ENCODE measurements around the gene RUVBL2.

Gene RUVBL2

DNA sequence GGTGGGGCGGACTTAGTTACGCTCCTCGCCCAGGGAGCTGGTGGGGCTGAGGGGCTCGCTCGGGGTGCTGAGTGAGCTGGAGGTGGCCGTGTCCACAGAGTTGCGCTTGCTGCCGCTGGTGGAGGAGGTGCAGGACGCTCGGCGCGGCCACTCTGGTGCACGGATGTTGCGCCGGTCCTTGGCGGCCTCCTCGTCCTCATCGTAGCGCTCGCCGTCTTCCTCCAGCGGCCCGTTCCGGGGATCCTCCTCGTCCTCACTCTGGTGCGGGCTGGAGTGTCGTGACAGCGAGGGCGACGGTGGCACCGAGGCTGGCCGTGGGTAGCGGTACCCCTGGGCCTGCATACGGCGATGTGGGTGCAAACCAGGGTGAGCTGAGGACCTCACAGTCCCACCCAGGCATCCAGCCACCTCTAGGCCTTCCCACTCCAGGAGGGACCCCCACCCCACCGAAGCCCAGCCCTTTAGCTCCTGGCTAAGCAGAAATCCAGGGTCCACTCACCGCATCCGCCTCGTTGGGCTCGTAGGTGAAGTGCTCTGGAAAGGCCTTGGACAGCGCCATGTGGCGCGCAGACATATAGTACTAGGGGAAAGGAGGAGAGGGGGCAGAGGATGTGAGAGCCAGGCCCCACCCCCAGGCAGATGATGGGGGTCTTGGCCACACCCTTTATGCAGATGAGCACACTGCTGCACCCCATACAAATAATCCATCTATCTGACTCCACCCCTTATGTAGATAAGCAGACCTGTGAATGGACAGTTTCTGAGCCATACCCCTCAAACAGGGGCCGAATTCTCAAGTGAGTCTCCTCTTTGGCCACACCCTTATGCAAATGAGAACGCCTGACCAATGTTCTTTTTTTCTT is 24.2 kb upstream of the RUVBL2 start (continued):
- TF ChIP-seq ZNF521 (tag by site-specific recombination; IDR thresholded peaks at IDR 0.05) (no peak), ZNF654 (tag by site-specific recombination; IDR thresholded peaks at IDR 0.05; ENCODE audit: low read depth) (no peak)

DNA sequence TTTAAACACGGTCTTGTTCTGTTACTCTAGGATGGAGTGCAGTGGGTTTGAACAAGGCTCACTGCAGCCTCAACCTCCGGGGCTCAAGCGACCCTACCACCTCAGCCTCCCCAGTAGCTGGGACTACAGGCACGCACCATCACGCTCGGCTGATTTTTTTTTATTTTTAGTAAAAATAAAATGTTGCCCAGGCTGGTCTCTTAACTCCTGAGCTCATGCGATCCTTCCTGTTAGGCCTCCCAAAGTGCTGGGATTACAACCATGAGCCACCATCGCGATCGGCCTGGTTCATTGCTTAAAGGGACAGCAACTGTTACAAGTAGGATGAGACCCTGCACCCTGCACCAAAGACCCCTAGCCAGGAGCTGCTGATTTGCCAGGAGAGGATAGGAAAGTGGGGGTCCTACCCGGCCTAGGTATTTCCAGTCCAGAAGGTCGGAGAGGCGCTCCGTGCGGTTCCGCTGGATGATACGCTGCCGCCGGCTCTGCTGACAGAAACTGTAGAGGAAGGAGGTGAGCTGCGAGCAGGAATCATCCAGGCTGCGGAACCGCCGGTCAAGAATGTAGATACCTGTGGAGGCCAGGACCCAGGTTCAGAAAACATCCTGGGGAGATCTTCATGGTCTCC is 23.4 kb upstream of the RUVBL2 start:
- TF ChIP-seq MZF1 (tag by site-specific recombination; IDR thresholded peaks at IDR 0.05; ENCODE audit: borderline replicate concordance) (no peak), SP3 (tag by site-specific recombination; IDR thresholded peaks at IDR 0.05) (peak; percentile 11; the same call in 1 of the 2 replicates)
- H3K36me3 ChIP-seq (ENCODE audit: control insufficient read depth in 2 of 2, insufficient read depth in 1 of 2, low read length in 2 of 2), result peaks cover 20 to 67% of the 10 kb centered on the region in 2 experiments; a peak in 2 of 3 replicates

DNA sequence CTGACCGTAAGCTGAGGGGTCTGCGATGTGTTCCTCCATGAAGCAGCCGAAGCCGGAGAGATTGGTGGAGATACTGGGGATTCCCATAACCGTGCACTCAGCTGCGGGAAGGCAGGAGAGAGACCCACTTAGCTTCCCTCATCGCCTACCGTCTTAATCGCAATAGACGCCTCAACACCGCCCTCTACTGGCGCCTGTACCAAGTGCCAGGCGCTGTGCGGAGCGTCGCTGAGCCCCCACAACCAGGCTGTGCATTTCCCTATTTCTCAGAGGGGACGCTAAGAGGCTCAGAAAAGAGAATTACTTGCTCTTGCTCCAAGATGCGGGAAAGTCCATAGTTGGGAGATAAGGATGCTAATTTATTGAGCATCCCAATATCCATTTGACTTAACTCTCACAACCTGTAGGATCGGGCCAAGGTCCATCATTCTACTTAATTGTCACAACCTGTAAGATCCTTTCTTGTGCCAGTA is 22.7 kb upstream of the RUVBL2 start:
- no peak overlapping the region for H3K27ac ChIP-seq (ENCODE audit: extremely low read depth, low read depth, low read length)
- no peaks in the 10 kb centered on the region for H3K9me3 ChIP-seq (ENCODE audit: control insufficient read depth, insufficient read depth, low read depth, low read length)
- 0 out of 2 replicates have a peak, but pooled peaks cover 4% of the 10 kb centered on the region for H3K4me1 ChIP-seq (ENCODE audit: control insufficient read depth, insufficient read depth, low read length)
- H3K4me3 ChIP-seq (ENCODE audit: low read depth, low read length), result no peak overlapping the region
- H3K36me3 ChIP-seq (ENCODE audit: control insufficient read depth in 2 of 2, insufficient read depth in 1 of 2, low read length in 2 of 2), result peaks cover 20 to 66% of the 10 kb centered on the region in 2 experiments; a peak in 2 of 3 replicates
- ChIA-PET POLR2A (interaction anchor here (0.5 to 3.2 kb wide), 13 partner anchors 10 to 183 kb away, joined by 3 to 16 read pairs (median 5); partner anchors contain the start of genes DHDH, GYS1, NUCB1 and PPP1R15A), CTCF (interaction anchor here (0.6 to 5.5 kb wide), 56 partner anchors 7 to 432 kb away, joined by 3 to 63 read pairs (median 4); partner anchors contain the start of genes DHDH, GYS1, HSD17B14 and NUCB1)
- TF ChIP-seq KLF7 (tag by site-specific recombination; IDR thresholded peaks at IDR 0.05; ENCODE audit: borderline replicate concordance) (no peak), ZNF660 (tag by site-specific recombination; IDR thresholded peaks at IDR 0.05) (peak; percentile 62; the same call in 1 of the 2 replicates), ZNF426 (tag by site-specific recombination; IDR thresholded peaks at IDR 0.05) (no peak), INSM2 (tag by site-specific recombination; IDR thresholded peaks at IDR 0.05) (no peak), ZNF768 (tag by site-specific recombination; IDR thresholded peaks at IDR 0.05) (peak; percentile 85), ZNF629 (tag by site-specific recombination; IDR thresholded peaks at IDR 0.05) (no peak), SP7 (tag by site-specific recombination; IDR thresholded peaks at IDR 0.05) (no peak), ZNF623 (tag by site-specific recombination; IDR thresholded peaks at IDR 0.05) (no peak), ZSCAN30 (tag by site-specific recombination; IDR thresholded peaks at IDR 0.05) (no peak), ZNF2 (tag by site-specific recombination; IDR thresholded peaks at IDR 0.05) (0 out of 2 replicates have a peak, but pooled peaks have one; percentile 55), ZBTB17 (tag by site-specific recombination; IDR thresholded peaks at IDR 0.05) (peak; percentile 63; the same call in 1 of the 2 replicates)
- TF ChIP-seq, protein P1, sequence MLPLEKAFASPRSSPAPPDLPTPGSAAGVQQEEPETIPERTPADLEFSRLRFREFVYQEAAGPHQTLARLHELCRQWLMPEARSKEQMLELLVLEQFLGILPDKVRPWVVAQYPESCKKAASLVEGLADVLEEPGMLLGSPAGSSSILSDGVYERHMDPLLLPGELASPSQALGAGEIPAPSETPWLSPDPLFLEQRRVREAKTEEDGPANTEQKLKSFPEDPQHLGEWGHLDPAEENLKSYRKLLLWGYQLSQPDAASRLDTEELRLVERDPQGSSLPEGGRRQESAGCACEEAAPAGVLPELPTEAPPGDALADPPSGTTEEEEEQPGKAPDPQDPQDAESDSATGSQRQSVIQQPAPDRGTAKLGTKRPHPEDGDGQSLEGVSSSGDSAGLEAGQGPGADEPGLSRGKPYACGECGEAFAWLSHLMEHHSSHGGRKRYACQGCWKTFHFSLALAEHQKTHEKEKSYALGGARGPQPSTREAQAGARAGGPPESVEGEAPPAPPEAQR (tag by site-specific recombination; IDR thresholded peaks at IDR 0.05), result no peak
- TF ChIP-seq, protein P2, sequence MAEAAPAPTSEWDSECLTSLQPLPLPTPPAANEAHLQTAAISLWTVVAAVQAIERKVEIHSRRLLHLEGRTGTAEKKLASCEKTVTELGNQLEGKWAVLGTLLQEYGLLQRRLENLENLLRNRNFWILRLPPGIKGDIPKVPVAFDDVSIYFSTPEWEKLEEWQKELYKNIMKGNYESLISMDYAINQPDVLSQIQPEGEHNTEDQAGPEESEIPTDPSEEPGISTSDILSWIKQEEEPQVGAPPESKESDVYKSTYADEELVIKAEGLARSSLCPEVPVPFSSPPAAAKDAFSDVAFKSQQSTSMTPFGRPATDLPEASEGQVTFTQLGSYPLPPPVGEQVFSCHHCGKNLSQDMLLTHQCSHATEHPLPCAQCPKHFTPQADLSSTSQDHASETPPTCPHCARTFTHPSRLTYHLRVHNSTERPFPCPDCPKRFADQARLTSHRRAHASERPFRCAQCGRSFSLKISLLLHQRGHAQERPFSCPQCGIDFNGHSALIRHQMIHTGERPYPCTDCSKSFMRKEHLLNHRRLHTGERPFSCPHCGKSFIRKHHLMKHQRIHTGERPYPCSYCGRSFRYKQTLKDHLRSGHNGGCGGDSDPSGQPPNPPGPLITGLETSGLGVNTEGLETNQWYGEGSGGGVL (tag by site-specific recombination; IDR thresholded peaks at IDR 0.05), result no peak
- TF ChIP-seq, protein P3, sequence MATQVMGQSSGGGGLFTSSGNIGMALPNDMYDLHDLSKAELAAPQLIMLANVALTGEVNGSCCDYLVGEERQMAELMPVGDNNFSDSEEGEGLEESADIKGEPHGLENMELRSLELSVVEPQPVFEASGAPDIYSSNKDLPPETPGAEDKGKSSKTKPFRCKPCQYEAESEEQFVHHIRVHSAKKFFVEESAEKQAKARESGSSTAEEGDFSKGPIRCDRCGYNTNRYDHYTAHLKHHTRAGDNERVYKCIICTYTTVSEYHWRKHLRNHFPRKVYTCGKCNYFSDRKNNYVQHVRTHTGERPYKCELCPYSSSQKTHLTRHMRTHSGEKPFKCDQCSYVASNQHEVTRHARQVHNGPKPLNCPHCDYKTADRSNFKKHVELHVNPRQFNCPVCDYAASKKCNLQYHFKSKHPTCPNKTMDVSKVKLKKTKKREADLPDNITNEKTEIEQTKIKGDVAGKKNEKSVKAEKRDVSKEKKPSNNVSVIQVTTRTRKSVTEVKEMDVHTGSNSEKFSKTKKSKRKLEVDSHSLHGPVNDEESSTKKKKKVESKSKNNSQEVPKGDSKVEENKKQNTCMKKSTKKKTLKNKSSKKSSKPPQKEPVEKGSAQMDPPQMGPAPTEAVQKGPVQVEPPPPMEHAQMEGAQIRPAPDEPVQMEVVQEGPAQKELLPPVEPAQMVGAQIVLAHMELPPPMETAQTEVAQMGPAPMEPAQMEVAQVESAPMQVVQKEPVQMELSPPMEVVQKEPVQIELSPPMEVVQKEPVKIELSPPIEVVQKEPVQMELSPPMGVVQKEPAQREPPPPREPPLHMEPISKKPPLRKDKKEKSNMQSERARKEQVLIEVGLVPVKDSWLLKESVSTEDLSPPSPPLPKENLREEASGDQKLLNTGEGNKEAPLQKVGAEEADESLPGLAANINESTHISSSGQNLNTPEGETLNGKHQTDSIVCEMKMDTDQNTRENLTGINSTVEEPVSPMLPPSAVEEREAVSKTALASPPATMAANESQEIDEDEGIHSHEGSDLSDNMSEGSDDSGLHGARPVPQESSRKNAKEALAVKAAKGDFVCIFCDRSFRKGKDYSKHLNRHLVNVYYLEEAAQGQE (tag by site-specific recombination; IDR thresholded peaks at IDR 0.05), result no peak

More for the DNA sequence above, 23.4 kb upstream of the RUVBL2 start:
- ChIA-PET CTCF (interaction anchor here (0.6 to 5.5 kb wide), 56 partner anchors 8 to 432 kb away, joined by 3 to 63 read pairs (median 4); partner anchors contain the start of genes DHDH, GYS1, HSD17B14 and NUCB1), POLR2A (interaction anchor here (0.5 to 3.2 kb wide), 13 partner anchors 8 to 182 kb away, joined by 3 to 16 read pairs (median 4); partner anchors contain the start of genes DHDH, GYS1, NUCB1 and PPP1R15A)
- Histone ChIP-seq H3K27ac (ENCODE audit: extremely low read depth, low read depth, low read length) (no peak overlapping the region), H3K4me3 (ENCODE audit: low read depth, low read length) (no peak overlapping the region), H3K4me1 (ENCODE audit: control insufficient read depth, insufficient read depth, low read length) (0 out of 2 replicates have a peak, but pooled peaks cover 4% of the 10 kb centered on the region), H3K9me3 (ENCODE audit: control insufficient read depth, insufficient read depth, low read depth, low read length) (no peaks in the 10 kb centered on the region)
